Liver (tissue), 9 donors: Measurements from ENCODE around the gene MSI2. TPM values are rescaled to one million over a fixed set of nuclear protein-coding genes. Genes with fewer than 3 reads are reported as not detected.

Experiments
- DNase-seq: peaks from one replicate; pipeline ENCODE4 v3.0.0-alpha.2; 2017; ENCODE audit warnings: low spot score
- H3K27ac ChIP-seq, 2 donors: one replicate each; pipeline ENCODE4 v1.7.0; 2013; ENCODE audit warnings: inconsistent platforms in 2 of 2, low read length in 2 of 2, control low read depth in 1 of 2, low read depth in 1 of 2, mild to moderate bottlenecking in 1 of 2
- H3K27me3 ChIP-seq, 4 donors: one replicate each; pipeline versions ENCODE4 v1.6.1 to v1.7.0; 2013; ENCODE audit warnings: low read length in 3 of 4, inconsistent platforms in 1 of 4, mild to moderate bottlenecking in 1 of 4, moderate library complexity in 1 of 4; ENCODE audit not compliant: control insufficient read depth in 4 of 4, insufficient read depth in 4 of 4
- H3K36me3 ChIP-seq, 4 donors: one replicate each; pipeline versions ENCODE4 v1.6.1 to v1.7.0; 2013; ENCODE audit warnings: low read length in 3 of 4, mild to moderate bottlenecking in 3 of 4, low read depth in 1 of 4, moderate library complexity in 1 of 4; ENCODE audit not compliant: control insufficient read depth in 4 of 4, insufficient read depth in 3 of 4
- H3K4me1 ChIP-seq, 4 donors: one replicate each; pipeline versions ENCODE4 v1.6.1 to v1.7.0; 2013; ENCODE audit warnings: low read length in 3 of 4, mild to moderate bottlenecking in 3 of 4, moderate library complexity in 1 of 4; ENCODE audit not compliant: control insufficient read depth in 4 of 4, insufficient read depth in 4 of 4
- H3K4me3 ChIP-seq, 3 donors: one replicate each; pipeline versions ENCODE4 v1.6.1 to v1.7.0; 2013; ENCODE audit warnings: low read length in 3 of 3, control low read depth in 1 of 3, low read depth in 1 of 3, mild to moderate bottlenecking in 1 of 3
- H3K9ac ChIP-seq, 2 donors: one replicate each; pipeline ENCODE4 v1.7.0; 2013; ENCODE audit warnings: low read length in 2 of 2, mild to moderate bottlenecking in 2 of 2, moderate library complexity in 2 of 2, control low read depth in 1 of 2, low read depth in 1 of 2
- H3K9me3 ChIP-seq, 4 donors: one replicate each; pipeline versions ENCODE4 v1.6.1 to v1.7.0; 2013; ENCODE audit warnings: low read length in 3 of 4; ENCODE audit not compliant: control insufficient read depth in 4 of 4
- CTCF ChIP-seq: fragments of 150-350 bp; IDR thresholded peaks from 2 replicates; pipeline ENCODE4 v1.5.1; 2017; ENCODE audit warnings: improper control_type of control experiment, low read depth, low read length; ENCODE audit not compliant: missing input control
- EGR1 ChIP-seq, 2 donors: IDR thresholded peaks; 2 replicates each; pipeline ENCODE4 v1.6.1; 2016 to 2018; ENCODE audit warnings: antibody characterized with exemption in 2 of 2, low read depth in 2 of 2
- FOXA1 ChIP-seq: IDR thresholded peaks from 2 replicates; pipeline ENCODE4 v1.6.1; 2016; ENCODE audit warnings: antibody characterized with exemption
- FOXA2 ChIP-seq: IDR thresholded peaks from 2 replicates; pipeline ENCODE4 v1.6.1; 2016; ENCODE audit warnings: antibody characterized with exemption
- HNF4G ChIP-seq: IDR thresholded peaks from 2 replicates; pipeline ENCODE4 v1.6.1; 2016; ENCODE audit warnings: antibody characterized with exemption
- RAD21 ChIP-seq, 2 donors: IDR thresholded peaks; 2 replicates each; pipeline ENCODE4 v1.6.1; 2016; ENCODE audit warnings: antibody characterized with exemption in 2 of 2, mild to moderate bottlenecking in 2 of 2
- SP1 ChIP-seq: IDR thresholded peaks from 2 replicates; pipeline ENCODE4 v1.6.1; 2018; ENCODE audit warnings: antibody characterized with exemption, mild to moderate bottlenecking
- WGBS: extraction: QIAGEN DNeasy Blood & Tissue Kit; methylation state at CpG from one replicate; pipeline ENCODE4 v1.1.7; 2013; 5-methylcytosine and 5-hydroxymethylcytosine counted together
- polyA plus RNA-seq, 2 donors: library from polyadenylated mRNA; stranded (reverse) in 1 of 2; unstranded in 1 of 2; fragments of 200-250 nt in 1 of 2; fragments of >200 nt in 1 of 2; fragmentation: Nextera tagmentation in 1 of 2; extraction: Ambion mirVana in 1 of 2; gene quantifications; one replicate each; pipeline versions ENCODE4 v1.2.1 to v1.2.3, GENCODE V29; 2013 to 2015
- total RNA-seq, 2 donors: library from RNA; depleted of rRNA; stranded (reverse); fragments of >200 nt; gene quantifications; one replicate each; pipeline ENCODE4 v1.2.3, GENCODE V29; 2014
- TF ChIP-seq, protein P1 (sequence below): IDR thresholded peaks from 2 replicates; pipeline ENCODE4 v1.6.1; 2016; ENCODE audit warnings: antibody characterized with exemption, mild to moderate bottlenecking
- TF ChIP-seq, protein P2 (sequence below): IDR thresholded peaks from 2 replicates; pipeline ENCODE4 v1.6.1; 2016; ENCODE audit warnings: antibody characterized with exemption
- TF ChIP-seq, protein P3 (sequence below): IDR thresholded peaks from 2 replicates; pipeline ENCODE4 v1.6.1; 2016; ENCODE audit warnings: antibody characterized with exemption
- donor health status: healthy.
- donor health status: healthy.
- donor health status: healthy.
- donor health status: healthy.
- donor health status: healthy.

The MSI2 gene
- total and polyA plus RNA-seq, 4 donors: 5.7 to 15.6 (median 9.2) TPM

DNA sequence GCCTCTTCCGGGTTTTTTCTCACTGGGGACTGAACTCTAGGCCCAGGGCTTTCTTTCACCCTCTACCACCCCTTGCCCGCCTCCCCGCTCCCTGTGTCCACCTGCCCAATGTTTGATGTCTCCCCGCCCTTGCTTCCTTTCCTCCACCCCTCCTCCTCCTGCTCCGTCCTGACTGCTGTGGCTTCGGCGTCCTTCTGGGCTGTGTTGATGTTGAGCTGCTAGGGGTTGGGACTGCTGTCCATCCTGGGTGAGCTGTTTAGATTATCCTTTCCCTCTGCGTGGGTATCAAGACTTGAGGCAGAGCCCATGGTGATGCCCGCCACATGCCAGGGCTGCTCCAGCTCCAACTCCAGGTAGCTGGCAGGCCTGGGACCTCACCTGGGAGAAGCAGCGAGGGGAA lies 371.3 kb downstream of the MSI2 start:
- no peak overlapping the region for H3K27ac ChIP-seq
- no peaks in the 10 kb centered on the region for H3K36me3 ChIP-seq
- H3K9me3 ChIP-seq: no peaks in the 10 kb centered on the region
- H3K9ac ChIP-seq: no peak overlapping the region
- WGBS: 94% methylated on average over 10 of the region's 10 CpGs
- no peak overlapping the region for H3K4me3 ChIP-seq
- TF ChIP-seq, protein P1, sequence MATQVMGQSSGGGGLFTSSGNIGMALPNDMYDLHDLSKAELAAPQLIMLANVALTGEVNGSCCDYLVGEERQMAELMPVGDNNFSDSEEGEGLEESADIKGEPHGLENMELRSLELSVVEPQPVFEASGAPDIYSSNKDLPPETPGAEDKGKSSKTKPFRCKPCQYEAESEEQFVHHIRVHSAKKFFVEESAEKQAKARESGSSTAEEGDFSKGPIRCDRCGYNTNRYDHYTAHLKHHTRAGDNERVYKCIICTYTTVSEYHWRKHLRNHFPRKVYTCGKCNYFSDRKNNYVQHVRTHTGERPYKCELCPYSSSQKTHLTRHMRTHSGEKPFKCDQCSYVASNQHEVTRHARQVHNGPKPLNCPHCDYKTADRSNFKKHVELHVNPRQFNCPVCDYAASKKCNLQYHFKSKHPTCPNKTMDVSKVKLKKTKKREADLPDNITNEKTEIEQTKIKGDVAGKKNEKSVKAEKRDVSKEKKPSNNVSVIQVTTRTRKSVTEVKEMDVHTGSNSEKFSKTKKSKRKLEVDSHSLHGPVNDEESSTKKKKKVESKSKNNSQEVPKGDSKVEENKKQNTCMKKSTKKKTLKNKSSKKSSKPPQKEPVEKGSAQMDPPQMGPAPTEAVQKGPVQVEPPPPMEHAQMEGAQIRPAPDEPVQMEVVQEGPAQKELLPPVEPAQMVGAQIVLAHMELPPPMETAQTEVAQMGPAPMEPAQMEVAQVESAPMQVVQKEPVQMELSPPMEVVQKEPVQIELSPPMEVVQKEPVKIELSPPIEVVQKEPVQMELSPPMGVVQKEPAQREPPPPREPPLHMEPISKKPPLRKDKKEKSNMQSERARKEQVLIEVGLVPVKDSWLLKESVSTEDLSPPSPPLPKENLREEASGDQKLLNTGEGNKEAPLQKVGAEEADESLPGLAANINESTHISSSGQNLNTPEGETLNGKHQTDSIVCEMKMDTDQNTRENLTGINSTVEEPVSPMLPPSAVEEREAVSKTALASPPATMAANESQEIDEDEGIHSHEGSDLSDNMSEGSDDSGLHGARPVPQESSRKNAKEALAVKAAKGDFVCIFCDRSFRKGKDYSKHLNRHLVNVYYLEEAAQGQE: no peak
- TF ChIP-seq FOXA1: no peak
- no peak for TF ChIP-seq CTCF
- no peak for TF ChIP-seq EGR1 (IDR thresholded peaks at IDR 0.05; ENCODE audit: low read depth in 2 of 2)
- no peak for TF ChIP-seq HNF4G
- no peak for TF ChIP-seq RAD21 (IDR thresholded peaks at IDR 0.05)
- no peaks in the 10 kb centered on the region for H3K4me1 ChIP-seq
- DNase-seq: no peak
- no peaks in the 10 kb centered on the region for H3K27me3 ChIP-seq

DNA sequence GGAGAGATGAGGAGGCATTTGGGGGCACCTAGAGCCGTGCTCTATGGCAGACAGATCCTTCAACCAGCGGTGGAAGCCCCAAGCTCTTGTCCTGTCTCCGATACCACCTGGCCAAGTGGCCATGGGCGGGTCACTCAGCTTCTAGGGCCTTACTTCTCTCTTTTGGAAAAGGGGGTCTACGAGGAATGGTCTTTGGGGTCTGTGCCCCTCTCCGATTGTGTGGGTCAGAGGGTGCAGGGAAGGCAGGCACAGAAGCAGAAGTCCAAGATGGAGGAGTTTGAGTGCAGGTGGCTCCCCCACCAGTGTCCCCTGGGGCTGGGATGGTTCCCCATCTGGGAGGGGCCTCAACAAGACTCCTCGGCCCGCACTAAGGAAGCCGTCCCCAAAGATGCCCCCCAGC lies 372.1 kb downstream of the MSI2 start:
- Histone ChIP-seq H3K9me3 (no peaks in the 10 kb centered on the region), H3K27ac (no peak overlapping the region), H3K9ac (no peak overlapping the region), H3K36me3 (no peaks in the 10 kb centered on the region), H3K4me3 (no peak overlapping the region), H3K27me3 (no peaks in the 10 kb centered on the region), H3K4me1 (no peaks in the 10 kb centered on the region)
- WGBS: 97% methylated on average over 9 of the region's 9 CpGs
- TF ChIP-seq, protein P2, sequence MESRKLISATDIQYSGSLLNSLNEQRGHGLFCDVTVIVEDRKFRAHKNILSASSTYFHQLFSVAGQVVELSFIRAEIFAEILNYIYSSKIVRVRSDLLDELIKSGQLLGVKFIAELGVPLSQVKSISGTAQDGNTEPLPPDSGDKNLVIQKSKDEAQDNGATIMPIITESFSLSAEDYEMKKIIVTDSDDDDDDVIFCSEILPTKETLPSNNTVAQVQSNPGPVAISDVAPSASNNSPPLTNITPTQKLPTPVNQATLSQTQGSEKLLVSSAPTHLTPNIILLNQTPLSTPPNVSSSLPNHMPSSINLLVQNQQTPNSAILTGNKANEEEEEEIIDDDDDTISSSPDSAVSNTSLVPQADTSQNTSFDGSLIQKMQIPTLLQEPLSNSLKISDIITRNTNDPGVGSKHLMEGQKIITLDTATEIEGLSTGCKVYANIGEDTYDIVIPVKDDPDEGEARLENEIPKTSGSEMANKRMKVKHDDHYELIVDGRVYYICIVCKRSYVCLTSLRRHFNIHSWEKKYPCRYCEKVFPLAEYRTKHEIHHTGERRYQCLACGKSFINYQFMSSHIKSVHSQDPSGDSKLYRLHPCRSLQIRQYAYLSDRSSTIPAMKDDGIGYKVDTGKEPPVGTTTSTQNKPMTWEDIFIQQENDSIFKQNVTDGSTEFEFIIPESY: no peak
- TF ChIP-seq SP1: no peak
- TF ChIP-seq, protein P3, sequence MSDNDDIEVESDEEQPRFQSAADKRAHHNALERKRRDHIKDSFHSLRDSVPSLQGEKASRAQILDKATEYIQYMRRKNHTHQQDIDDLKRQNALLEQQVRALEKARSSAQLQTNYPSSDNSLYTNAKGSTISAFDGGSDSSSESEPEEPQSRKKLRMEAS: no peak
- no peak for TF ChIP-seq EGR1 (IDR thresholded peaks at IDR 0.05; ENCODE audit: low read depth in 2 of 2)
- DNase-seq: no peak

GRCh38 chr17:57629470-57629869 lies 373.1 kb downstream of the MSI2 start:
- Histone ChIP-seq H3K9me3 (no peaks in the 10 kb centered on the region), H3K27ac (no peak overlapping the region), H3K4me3 (no peak overlapping the region), H3K9ac (no peak overlapping the region), H3K27me3 (no peaks in the 10 kb centered on the region), H3K36me3 (no peaks in the 10 kb centered on the region), H3K4me1 (no peaks in the 10 kb centered on the region)
- DNase-seq: no peak
- whole genome bisulfite sequencing: 90% methylated on average over 8 of the region's 8 CpGs
- TF ChIP-seq CTCF (no peak), FOXA2 (no peak)
- TF ChIP-seq, protein P3: no peak
